HG02571 (cell line): ENCODE data around the gene SPRY4.
"Not testable (repeated sequence)": the region's sequence is repeated elsewhere in the genome, so short reads cannot be mapped to it uniquely, and the experiment has no call there.

Source experiments
- ATAC-seq: cut with Tn5 transposase; IDR thresholded peaks from one replicate; pipeline ENCODE4 v1.9.1; 2021; ENCODE audit warnings: mild to moderate bottlenecking, moderate library complexity; ENCODE audit not compliant: unreplicated experiment

Gene SPRY4, protein sequence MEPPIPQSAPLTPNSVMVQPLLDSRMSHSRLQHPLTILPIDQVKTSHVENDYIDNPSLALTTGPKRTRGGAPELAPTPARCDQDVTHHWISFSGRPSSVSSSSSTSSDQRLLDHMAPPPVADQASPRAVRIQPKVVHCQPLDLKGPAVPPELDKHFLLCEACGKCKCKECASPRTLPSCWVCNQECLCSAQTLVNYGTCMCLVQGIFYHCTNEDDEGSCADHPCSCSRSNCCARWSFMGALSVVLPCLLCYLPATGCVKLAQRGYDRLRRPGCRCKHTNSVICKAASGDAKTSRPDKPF

DNA sequence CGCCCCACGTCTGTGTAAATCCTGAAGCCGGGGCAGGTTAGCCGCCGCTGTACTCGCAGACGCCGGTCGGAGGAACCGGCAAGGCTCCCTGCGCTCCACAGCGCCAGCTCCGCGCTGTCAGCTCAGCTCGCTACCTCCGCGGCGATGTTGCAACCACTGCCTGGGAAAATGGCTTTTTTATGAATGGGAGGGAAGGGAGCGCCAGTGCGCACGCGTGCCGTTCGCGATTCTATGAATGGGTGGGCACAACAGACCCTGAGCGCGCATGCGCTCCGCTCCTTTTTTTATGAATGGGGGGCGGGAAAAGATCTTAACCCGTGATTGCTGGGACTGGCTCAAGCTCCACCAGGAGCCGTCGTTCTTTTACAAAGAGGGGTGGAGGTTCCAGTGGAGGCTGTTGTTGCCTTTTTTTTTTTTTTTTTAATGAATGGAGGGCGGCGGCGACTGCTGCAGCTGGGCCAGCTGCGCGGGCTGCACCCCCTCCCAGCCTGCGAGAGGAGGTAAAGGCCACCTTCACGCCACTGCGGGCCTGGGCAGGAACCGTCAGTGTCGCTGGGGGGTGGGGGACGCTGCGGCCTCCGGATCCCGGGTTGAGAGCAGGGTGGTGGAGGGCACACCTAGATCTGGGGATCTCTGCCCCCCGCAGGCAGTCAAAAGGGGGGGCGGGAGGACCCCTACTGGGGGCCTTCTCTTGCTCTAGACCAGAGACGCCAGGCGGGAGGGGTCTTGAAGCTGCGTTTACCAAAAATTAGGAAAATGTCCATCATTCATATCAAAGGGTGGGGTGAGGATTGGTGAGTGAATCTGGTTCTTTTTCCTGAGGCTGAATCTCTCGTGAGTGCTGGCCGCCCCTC lies at the start of gene SPRY4:
TSS of gene SPRY4 (minus strand) at position 151 of the 854 bp plus-strand sequence. CDS start 9,913 bp downstream, outside the sequence.
- peak; percentile 71 for ATAC-seq

DNA sequence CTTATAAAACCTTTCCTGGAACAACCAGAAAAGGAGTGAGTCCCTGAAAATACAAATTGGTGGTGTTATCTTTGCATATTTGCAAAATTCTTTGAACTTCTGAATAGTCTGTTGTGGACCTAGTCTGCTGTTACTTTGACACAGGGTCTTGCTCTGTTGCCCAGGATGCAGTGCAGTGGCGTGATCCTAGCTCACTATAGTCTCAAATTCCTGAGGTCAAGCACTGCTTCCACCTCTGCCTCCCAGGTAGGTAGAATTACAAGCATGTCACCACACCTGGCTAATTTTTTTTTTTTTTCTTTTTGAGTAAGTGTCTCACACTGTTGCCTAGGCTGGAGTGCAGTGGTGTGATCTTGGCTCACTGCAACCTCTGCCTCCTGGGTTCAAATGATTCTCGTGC lies 43.7 kb upstream of the SPRY4 start:
- no peak for ATAC-seq

DNA sequence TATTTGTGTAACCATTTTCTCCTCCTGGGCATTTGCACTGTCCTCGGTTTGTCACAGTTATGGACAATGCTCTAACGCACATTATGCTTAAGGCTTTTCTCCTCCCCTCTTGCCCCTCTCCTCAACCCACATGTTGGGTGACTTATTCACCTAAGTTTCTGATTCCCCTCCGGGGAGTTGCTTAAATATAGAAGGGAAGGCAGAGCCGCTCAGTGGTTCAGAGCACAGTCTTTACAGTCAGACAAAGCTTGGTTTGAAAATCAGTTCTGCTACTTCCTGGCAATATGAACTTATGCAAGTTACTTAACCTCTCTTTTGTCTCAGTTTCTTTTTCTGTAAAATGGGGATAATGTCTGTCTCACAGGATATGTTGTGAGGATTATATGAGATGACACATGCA lies 41.2 kb upstream of the SPRY4 start:
- no peak for ATAC-seq

DNA sequence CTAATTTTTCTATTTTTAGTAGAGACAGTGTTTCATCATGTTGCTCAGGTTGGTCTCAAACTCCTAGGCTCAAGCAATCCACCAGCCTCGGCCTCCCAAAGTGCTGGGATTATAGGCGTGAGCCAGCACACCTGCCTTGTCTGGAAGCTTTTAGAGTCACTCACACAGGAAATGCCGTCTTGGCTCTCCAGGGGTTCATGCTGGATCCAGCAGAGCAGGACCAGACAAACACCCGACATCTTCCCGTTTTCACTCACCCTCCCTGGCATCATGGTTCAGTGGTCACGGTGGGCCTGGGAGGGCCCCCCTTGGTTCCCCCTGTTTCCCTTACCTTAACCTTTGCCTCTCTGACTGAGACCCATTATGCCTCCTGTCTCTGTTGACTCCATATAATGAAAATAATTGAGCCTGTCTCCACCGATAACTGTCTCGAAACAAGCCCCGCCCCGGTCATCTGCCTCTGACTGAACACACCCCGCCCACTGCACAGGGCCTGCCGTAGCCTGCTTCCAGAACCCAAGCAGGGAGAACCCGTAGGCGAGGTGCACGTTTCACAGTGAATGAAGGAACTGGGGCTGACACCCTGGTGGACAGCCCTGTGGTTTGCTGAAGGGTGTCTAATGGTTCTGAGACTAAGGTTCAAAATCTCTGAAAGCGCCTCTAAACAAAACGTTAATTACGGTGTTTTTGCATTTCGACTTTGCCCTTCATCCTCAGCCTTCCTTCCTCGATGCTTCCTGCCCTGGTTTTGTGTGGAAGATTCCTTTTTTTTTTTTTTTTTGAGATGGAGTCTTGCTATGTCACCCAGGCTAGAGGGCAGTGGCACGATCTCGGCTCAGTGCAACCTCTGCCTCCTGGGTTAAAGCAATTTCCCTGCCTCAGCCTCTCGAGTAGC lies 39.7 kb upstream of the SPRY4 start:
- ATAC-seq: no peak

DNA sequence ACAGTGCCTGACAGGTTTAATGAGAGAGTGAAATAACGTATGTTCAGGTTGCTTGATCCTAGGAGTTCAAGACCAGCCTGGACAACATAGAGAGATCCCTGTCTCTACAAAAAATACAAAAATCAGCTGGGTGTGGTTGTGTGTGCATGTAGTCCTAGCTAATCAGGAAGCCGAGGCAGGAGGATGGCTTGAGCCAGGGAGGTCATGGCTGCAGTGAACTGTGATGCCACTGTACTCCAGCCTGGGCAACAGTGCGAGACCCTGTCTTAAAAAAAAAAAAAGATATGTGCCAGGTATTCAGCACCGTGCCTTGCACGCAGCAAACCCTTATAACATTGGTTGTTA lies 38.8 kb upstream of the SPRY4 start:
- no peak for ATAC-seq

DNA sequence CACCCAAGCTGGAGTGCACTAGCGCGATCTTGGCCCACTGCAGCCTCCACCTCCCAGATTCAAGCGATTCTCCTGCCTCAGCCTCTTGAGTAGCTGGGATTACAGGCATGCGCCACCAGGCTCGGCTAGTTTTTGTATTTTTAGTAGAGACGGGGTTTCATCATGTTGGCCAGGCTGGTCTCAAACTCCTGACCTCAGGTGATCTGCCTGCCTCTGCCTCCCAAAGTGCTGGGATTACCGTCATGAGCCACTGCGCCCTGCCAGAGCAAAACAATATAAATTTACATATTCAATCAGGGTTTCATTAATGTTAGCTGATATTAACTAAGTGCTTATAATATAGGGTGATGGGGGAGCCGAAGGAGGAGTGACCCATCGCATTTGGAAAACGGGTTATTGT lies 37.4 kb upstream of the SPRY4 start:
- not testable (repeated sequence) for ATAC-seq

DNA sequence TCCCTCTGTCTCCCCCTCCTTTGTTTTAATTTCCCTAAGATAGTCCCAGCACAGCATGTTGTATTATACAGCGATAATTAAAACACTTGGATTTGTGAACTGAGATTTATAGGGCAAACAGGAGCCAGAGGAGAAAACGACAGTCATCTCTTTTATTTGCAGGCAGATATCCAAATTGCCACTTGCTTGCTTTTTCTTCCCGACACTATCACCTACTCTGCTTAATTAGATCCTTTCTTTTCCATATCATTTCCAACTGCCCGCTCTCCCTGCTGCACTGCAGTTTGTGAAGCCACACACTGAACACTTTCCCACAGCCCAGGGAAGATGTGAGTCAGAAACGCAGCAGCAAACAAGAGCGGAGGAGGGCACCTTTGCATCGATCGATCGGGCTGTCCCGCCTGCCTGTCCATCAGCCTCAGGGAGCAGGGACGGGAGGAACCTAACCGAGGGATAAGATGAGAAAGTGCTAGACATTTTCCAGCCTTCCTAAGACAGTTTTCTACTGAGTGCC lies 35.8 kb upstream of the SPRY4 start:
- no peak for ATAC-seq

DNA sequence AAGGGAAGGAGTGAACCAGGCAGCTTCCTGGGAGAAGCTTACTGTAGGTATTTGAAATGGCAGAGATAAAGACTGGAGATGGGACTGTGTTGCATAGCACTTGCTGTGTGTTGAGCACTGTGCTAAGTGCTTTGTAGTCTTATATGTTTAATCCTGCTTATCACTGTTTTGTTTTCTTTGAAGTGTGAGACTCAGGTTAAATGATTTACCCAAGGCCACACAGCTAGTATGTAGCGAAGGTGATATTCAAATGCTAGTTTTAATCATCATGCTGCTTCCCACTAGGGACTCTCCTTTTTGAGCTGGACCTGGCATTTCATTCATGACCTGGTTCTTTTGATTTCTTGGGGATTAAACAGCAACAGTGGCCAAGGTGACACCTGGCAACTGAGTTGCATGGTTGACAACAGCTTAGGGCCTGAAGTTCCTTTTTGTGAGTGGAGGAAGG lies 35.3 kb upstream of the SPRY4 start:
- ATAC-seq: no peak

DNA sequence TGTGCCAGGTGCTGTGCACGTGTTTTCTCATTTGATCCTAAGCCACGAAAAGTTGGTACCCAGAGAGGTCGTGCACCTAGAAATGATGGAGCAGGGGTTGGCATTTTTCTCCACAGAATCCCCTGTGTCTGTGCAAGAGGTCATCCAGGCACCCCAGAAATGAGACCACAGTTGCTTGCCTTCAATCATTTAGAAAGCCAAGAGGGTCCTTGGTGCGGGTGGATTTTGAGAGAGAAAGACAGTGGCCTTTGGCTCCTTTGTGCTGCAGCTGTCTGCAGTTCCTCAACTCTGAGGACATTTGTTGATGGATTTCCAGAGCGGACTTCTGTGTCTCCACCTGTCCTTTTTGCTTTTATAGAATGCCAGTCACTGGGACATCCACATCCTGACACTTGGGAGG lies 33.8 kb upstream of the SPRY4 start:
- ATAC-seq: no peak

DNA sequence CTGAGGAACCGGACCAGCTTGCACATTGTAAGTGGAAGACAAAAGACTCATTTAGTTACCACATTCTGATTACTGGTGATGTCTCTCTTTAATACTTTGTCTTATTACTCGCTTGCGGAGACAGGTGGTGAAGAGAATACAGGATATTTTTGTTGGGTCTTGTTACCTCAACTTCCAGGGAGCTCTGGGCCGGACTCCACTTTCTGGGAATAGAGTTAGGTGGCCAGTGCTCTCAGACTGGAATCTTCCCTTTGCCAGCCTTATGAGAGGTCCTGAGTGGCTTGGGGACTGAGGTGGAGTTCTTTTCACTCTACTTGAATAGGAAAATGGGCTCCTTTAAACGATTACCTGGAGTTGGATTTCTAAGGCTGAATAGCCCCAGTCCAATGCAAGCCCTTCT lies 33.3 kb upstream of the SPRY4 start:
- ATAC-seq: no peak

DNA sequence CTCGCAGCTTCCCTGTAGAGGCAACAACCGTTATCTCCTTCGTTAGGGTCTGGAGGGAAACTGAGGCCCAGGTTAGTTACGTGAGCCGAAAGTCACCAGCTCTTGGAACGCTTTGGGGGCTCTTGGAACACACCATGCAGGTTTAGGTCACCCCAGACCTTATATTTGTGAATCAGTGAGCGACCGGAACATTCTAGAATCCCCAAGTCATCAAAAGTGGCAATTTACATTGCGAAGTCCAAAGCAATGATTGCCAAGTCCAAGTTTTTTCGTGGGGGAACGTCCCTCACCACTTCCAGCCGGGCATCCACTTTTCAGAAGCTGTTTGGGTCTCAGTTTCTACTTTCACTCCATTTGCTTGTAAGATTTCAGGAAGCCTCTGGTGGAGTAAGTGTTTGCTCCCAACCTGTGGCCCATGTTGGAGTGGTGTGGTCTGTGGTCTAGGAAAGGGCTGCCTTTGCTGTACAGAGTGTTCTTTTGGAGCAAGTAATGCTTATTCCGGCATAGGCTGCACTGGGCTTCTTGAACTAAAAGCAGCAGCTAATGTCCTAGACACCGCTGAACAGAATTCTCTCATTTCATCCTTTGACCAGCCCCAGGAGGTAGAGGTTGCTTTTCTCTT lies 32.8 kb upstream of the SPRY4 start:
- no peak for ATAC-seq

DNA sequence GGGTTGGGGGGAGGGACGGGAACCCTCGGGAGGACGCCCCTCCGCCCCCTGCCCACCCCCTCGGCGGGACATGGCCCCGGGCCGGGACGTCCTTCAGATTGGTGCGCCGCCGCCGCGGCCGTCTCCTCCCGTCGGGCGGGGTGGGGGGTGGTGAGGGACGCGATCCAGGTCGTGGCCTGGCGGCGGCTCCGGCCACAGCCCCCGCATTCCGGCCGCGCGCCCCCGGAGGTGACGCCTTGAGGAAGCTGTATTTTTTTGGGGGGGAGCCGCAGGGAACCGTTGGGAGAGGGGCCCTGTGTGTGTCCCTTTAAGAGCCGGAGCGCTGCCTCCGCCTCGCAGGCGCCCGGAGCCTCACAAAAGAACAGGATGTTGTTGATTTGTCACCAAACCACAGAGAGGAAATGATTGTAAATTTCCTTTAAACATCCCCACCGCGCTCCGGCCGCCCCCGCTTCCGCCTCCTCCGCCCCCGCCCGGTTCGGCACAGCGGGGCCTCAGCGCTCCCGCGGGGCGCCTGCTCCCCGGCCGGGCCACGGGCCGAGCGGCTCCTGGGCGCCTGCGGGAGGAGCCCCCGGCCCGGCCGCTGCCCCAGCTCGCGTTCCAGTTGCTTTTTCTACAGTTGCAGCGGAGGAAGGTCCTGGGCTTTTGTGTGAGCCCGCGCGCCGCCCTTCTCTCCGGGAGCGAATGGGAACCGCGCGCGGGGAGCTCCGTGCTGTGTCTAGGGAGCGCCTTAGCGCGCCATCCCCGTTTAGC lies 32.1 kb upstream of the SPRY4 start:
- ATAC-seq: peak; percentile 97

DNA sequence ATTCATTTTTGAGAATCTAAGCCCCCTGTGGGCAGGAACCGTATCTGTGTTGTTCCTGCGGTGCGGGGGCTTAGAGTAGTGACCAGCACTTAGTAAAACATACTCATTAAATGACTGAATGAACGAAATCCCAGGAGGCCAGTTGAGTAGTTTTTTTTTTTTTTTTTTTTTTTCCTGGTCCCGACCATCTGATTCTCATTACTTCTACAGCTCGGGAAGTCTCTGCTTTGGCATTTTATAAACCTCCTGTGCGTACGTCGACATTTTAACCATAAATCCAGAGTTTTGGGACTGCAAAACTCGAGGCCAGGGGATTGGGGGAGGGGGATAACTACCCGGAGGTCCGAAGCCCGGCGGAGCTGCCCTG lies 31.5 kb upstream of the SPRY4 start:
- no peak for ATAC-seq

DNA sequence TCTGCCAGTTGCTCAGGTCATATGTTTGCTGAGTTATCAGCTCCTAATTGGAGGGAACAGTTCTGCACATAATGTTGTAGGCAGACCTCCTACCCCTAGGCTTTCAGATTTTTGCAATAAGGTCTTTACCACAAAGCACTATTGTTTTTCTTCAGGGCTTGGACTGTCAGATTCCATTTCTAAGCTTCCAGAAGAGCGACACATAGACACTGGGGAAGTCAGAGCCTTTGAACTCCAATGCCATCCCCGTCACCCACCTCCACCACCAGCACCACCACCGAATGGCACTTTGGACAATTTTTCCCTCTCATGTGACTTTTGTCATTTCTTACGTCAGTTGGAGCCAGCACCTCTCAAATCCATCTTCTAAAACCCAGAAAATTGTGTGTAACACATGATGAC lies 28.3 kb upstream of the SPRY4 start:
- no peak for ATAC-seq

DNA sequence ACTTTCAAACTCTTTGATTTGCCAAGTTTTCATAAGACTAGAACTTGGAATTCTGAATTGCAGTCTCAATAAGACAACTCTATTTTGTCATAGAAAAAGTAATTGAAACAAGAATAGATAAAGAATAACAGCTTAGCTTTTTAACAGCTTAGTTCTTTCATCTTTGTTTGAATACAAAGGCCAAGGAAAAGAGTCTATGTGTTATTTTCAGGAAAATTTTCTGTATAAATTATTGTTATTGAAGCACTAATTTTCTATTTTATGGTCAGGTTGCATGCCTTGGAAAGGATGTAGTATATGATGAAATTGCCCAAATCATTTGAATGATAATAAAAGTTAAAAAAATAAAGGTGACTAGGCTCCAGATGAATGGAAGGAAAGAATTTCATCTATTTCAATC lies 25.2 kb upstream of the SPRY4 start:
- no peak for ATAC-seq

DNA sequence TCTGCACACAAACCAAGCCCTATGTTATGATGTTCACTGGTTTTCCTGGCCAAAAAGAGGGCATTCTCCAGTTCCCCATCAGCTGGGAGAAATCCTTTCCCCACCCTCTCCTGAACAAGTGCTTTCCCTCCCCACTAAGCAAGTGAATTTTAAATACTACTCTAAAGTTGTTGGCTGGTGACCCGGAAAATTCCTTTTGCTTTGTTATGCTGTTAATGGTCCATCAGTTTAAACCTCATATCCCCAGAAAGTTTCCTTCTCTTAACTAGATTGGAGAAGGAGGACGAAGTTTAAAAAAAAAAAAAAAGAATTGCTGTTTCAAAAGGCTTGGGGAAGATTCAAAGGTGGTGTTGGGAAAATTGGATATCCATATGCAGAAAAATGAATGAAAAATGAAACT lies 21.9 kb upstream of the SPRY4 start:
- no peak for ATAC-seq

DNA sequence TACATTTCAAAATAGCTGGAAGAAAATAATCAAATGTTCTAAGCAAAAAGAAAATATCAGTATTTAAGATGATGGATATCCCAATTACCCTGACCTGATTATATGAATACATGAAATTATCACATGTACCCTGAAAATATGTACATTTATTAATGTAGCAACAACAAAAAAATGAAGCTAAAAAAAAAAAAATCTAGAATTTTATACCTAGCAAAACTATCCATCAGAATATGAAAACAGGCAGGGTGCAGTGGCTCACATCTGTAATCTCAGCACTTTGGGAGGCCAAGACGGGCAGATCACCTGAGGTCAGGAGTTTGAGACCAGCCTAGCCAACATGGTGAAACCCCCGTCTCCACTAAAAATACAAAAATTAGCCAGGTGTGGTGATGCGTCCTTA lies 20.1 kb upstream of the SPRY4 start:
- ATAC-seq: not testable (repeated sequence)

DNA sequence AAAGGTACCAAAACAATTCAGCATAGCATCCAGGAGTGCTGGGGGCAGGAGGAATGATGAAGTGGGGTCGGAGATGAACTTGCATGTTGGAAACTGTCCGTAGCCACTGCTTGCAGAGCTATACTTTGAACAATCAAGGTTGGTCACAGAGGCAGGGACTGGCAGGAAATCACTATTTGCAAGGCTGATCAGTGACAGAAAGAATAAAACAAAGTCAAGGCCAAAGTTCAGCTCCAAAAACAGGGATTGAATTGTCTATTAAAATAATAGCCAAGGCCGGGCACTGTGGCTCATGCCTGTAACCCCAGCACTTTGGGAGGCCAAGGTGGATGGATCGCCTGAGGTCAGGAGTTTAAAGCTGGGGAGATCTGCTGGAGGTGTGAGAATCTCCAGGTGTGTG lies 18.7 kb upstream of the SPRY4 start:
- ATAC-seq: no peak

DNA sequence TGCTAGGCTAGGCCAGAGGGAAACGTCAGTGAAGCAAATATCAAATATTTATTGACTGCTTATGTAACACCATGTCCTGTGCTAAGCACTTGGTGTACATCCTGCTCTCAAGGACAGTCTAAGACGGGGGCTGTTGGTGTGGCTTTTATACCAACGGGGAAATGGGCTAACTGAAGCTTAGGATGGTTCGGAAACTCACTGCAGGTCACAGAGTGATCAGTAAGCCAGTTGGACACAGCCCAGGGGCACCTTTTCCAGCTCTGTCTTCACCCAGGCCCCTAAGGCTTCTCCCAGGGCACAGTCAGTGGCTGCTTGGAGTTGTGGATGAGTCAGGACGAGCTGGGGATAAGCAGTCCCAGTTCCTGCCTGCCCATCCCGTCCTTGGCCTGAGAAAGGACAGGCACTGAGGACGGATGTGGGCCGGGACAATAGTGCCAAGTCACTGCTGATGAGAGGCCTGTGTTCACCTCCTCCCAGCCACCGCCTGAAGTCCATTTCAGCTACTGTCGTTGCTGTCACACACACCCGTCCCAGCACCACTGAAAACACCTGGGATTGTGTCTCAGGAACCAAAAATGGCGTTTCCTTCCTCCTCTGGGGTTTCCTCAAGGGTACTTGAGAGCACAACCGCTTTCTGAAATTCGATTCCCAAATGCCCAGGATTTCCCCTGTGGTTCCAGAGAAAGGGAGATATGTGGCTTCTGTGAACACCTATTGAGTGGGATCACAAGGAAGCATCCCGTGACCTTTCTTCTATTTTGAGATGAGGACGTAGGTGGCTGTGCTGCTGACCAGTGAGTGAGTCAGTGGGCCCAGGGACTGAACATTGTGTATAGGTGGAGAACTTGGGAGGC lies 17.5 kb upstream of the SPRY4 start:
- no peak for ATAC-seq
